GM12892 (cell line): Measurements from ENCODE around the gene PGAP2.

Source experiments
- POLR2A ChIP-seq: IDR thresholded peaks from 2 replicates; pipeline ENCODE4 v1.6.1; 2011; ENCODE audit warnings: low read depth, low read length, control low read depth
- TAF1 ChIP-seq: IDR thresholded peaks from 2 replicates; pipeline ENCODE4 v1.6.1; 2011; ENCODE audit warnings: low read depth, mild to moderate bottlenecking, control low read depth, low read length, borderline replicate concordance

- TF ChIP-seq POLR2A: no peak
- no peak for TF ChIP-seq TAF1
Observed at GRCh38 chr11:3830730-3831129, 22.4 kb downstream of the PGAP2 start.
